CD4-positive, alpha-beta T cell treated with Interleukin-10 for 1 hour (primary cell): ENCODE data around the gene ZNF451.

Experiments used
- DNase-seq: peaks from one replicate; pipeline ENCODE4 v3.0.0-alpha.2; 2020

The ZNF451 gene

GRCh38 chr6:57097596-57097995 is 7.6 kb downstream of the ZNF451 start:
- no peak for DNase-seq

GRCh38 chr6:57102976-57103375 is 13.0 kb downstream of the ZNF451 start:
- no peak for DNase-seq

- no peak for DNase-seq
Observed at GRCh38 chr6:57104336-57104735, 14.3 kb downstream of the ZNF451 start.

GRCh38 chr6:57106990-57107389 is 17.0 kb downstream of the ZNF451 start:
- no peak for DNase-seq

GRCh38 chr6:57108691-57109090 is 18.7 kb downstream of the ZNF451 start:
- DNase-seq = no peak

GRCh38 chr6:57109880-57110279 is 19.9 kb downstream of the ZNF451 start:
- DNase-seq = no peak

- no peak for DNase-seq
Observed at GRCh38 chr6:57113105-57113504, 23.1 kb downstream of the ZNF451 start.

- no peak for DNase-seq
Observed at GRCh38 chr6:57116776-57117175, 26.8 kb downstream of the ZNF451 start.

- DNase-seq = no peak
Observed at GRCh38 chr6:57117796-57118195, 27.8 kb downstream of the ZNF451 start.

- DNase-seq = no peak
Observed at GRCh38 chr6:57123111-57123510, 33.1 kb downstream of the ZNF451 start.

- no peak for DNase-seq
Observed at GRCh38 chr6:57127763-57128162, 37.8 kb downstream of the ZNF451 start.

- DNase-seq = no peak
Observed at GRCh38 chr6:57130661-57131177, 40.7 kb downstream of the ZNF451 start.

GRCh38 chr6:57134954-57135353 is 45.0 kb downstream of the ZNF451 start:
- DNase-seq = no peak

- DNase-seq = no peak
Observed at GRCh38 chr6:57135885-57136284, 45.9 kb downstream of the ZNF451 start.

GRCh38 chr6:57137350-57137749 is 47.4 kb downstream of the ZNF451 start:
- no peak for DNase-seq

GRCh38 chr6:57138026-57138425 is 48.0 kb downstream of the ZNF451 start:
- DNase-seq = no peak

GRCh38 chr6:57141451-57142177 is 51.6 kb downstream of the ZNF451 start:
- DNase-seq = no peak

GRCh38 chr6:57142178-57142525 is 52.2 kb downstream of the ZNF451 start:
- DNase-seq = no peak

- no peak for DNase-seq
Observed at GRCh38 chr6:57143690-57144089, 53.7 kb downstream of the ZNF451 start.

GRCh38 chr6:57147401-57147800 is 57.4 kb downstream of the ZNF451 start:
- DNase-seq = no peak

- DNase-seq = no peak
Observed at GRCh38 chr6:57147955-57148858, 58.2 kb downstream of the ZNF451 start.

GRCh38 chr6:57158658-57159057 is 68.7 kb downstream of the ZNF451 start:
- DNase-seq = no peak

- DNase-seq = no peak
Observed at GRCh38 chr6:57159127-57159526, 69.1 kb downstream of the ZNF451 start.

GRCh38 chr6:57162028-57162427 is 72.0 kb downstream of the ZNF451 start:
- no peak for DNase-seq
